GM23248 (cell line): ENCODE data around the gene CASKIN1. TPM values are rescaled to one million over a fixed set of nuclear protein-coding genes. Genes with fewer than 3 reads are reported as not detected.

ENCODE experiments used
- DNase-seq: peaks from one replicate; pipeline ENCODE4 v3.0.0-alpha.2; 2015
- H2AFZ ChIP-seq: fragments of 200-600 bp; sonication (generic); 2 replicates; pipeline ENCODE4 v1.6.1; 2016; ENCODE audit warnings: antibody characterized with exemption
- H3F3A ChIP-seq: fragments of 200-600 bp; sonication (generic); 2 replicates; pipeline ENCODE4 v1.6.1; 2016; ENCODE audit warnings: mild to moderate bottlenecking, antibody characterized with exemption, mixed run types; ENCODE audit not compliant: insufficient read depth
- H3K27ac ChIP-seq: fragments of 200-600 bp; sonication (generic); 2 replicates; pipeline ENCODE4 v1.5.1; 2016; ENCODE audit warnings: mild to moderate bottlenecking
- H3K27me3 ChIP-seq: fragments of 200-600 bp; sonication (generic); replicated peaks from 2 replicates; pipeline ENCODE4 v1.6.1; 2016; ENCODE audit warnings: mild to moderate bottlenecking; ENCODE audit not compliant: insufficient read depth
- H3K36me3 ChIP-seq: fragments of 200-600 bp; sonication (generic); 2 replicates; pipeline ENCODE4 v1.6.1; 2016; ENCODE audit warnings: low read depth, mild to moderate bottlenecking
- H3K4me1 ChIP-seq: fragments of 200-600 bp; sonication (generic); 2 replicates; pipeline ENCODE4 v1.6.1; 2016; ENCODE audit warnings: mild to moderate bottlenecking; ENCODE audit not compliant: insufficient read depth
- H3K4me2 ChIP-seq: fragments of 200-600 bp; sonication (generic); one replicate; pipeline ENCODE4 v1.6.1; 2016; ENCODE audit warnings: mild to moderate bottlenecking; ENCODE audit not compliant: unreplicated experiment
- H3K4me3 ChIP-seq: fragments of 200-600 bp; sonication (generic); 2 replicates; pipeline ENCODE4 v1.5.1; 2016; ENCODE audit warnings: mild to moderate bottlenecking
- H3K79me2 ChIP-seq: fragments of 200-600 bp; sonication (generic); 2 replicates; pipeline ENCODE4 v1.6.1; 2016; ENCODE audit warnings: mild to moderate bottlenecking; ENCODE audit not compliant: insufficient read depth
- H3K9ac ChIP-seq: fragments of 200-600 bp; sonication (generic); 2 replicates; pipeline ENCODE4 v1.6.1; 2016; ENCODE audit warnings: mild to moderate bottlenecking
- H3K9me2 ChIP-seq: fragments of 200-600 bp; sonication (generic); 2 replicates; pipeline ENCODE4 v1.6.1; 2016; ENCODE audit warnings: mixed run types, mild to moderate bottlenecking, moderate library complexity; ENCODE audit not compliant: insufficient read depth
- H3K9me3 ChIP-seq: fragments of 200-600 bp; sonication (generic); one replicate; pipeline ENCODE4 v1.6.1; 2017; ENCODE audit warnings: low read depth
- H4K20me1 ChIP-seq: fragments of 200-600 bp; sonication (generic); 2 replicates; pipeline ENCODE4 v1.6.0; 2016; ENCODE audit not compliant: insufficient read depth
- EZH2 ChIP-seq: fragments of 200-600 bp; sonication (generic); IDR thresholded peaks from 2 replicates; pipeline ENCODE4 v1.6.1; 2018; ENCODE audit warnings: antibody characterized with exemption, mild to moderate bottlenecking; ENCODE audit not compliant: insufficient read depth, poor library complexity, severe bottlenecking
- EZH2phosphoT487 ChIP-seq: fragments of 200-600 bp; sonication (generic); IDR thresholded peaks from 2 replicates; pipeline ENCODE4 v1.6.1; 2018; ENCODE audit warnings: antibody characterized with exemption, moderate library complexity, mild to moderate bottlenecking, low read depth; ENCODE audit not compliant: insufficient read depth
- WGBS, 2 experiments: methylation state at CpG; one replicate each; pipeline ENCODE4 v1.1.6; 2015 to 2017; ENCODE audit warnings: low lambda C conversion rate in 2 of 2, low coverage in 1 of 2; ENCODE audit errors: missing lambda C conversion rate in 2 of 2; 5-methylcytosine and 5-hydroxymethylcytosine counted together
- in situ Hi-C: fragments of 300-500 bp; cut with MboI; formaldehyde crosslinking; loops from 2 replicates; pipeline ENCODE4 v1.15.0; 2020
- polyA plus RNA-seq: library from polyadenylated mRNA; unstranded; fragments of >200 nt; fragmentation: Nextera tagmentation; extraction: Ambion mirVana; gene quantifications from 2 replicates; pipeline ENCODE4 v1.2.1, GENCODE V29; 2016
- total RNA-seq: library from RNA; depleted of rRNA; stranded (reverse); fragments of >200 nt; shearing (Covaris generic); gene quantifications from 2 replicates; pipeline ENCODE4 v1.2.3, GENCODE V29; 2014

CASKIN1 gene
- total and polyA plus RNA-seq, 2 experiments from 2014 or later, result not detected

- Histone ChIP-seq H2AFZ (no peak overlapping the region), H3K4me3 (0 out of 2 replicates have a peak overlapping the region, but pooled peaks have one; percentile 40), H3K9ac (no peak overlapping the region), H3K27me3 (peaks cover 29% of the 10 kb centered on the region), H3K9me3 (no peaks in the 10 kb centered on the region), H3K9me2 (no peaks in the 10 kb centered on the region), H3K79me2 (no peaks in the 10 kb centered on the region), H3K4me1 (no peaks in the 10 kb centered on the region), H3K4me2 (no peak overlapping the region), H4K20me1 (no peaks in the 10 kb centered on the region), H3K36me3 (no peaks in the 10 kb centered on the region), H3K27ac (no peak overlapping the region), H3F3A (no peaks in the 10 kb centered on the region)
- no peak for DNase-seq
- TF ChIP-seq EZH2phosphoT487 (0 out of 2 replicates have a peak, but pooled peaks have one; percentile 33), EZH2 (peak; percentile 70)
- in situ Hi-C loops, result no loop called here
- WGBS, 2 experiments, result 2 to 3% methylated on average over 17 to 38 of the region's 49 CpGs
These were observed 863 bp downstream of the CASKIN1 start for GRCh38 chr16:2195322-2196161.

DNA sequence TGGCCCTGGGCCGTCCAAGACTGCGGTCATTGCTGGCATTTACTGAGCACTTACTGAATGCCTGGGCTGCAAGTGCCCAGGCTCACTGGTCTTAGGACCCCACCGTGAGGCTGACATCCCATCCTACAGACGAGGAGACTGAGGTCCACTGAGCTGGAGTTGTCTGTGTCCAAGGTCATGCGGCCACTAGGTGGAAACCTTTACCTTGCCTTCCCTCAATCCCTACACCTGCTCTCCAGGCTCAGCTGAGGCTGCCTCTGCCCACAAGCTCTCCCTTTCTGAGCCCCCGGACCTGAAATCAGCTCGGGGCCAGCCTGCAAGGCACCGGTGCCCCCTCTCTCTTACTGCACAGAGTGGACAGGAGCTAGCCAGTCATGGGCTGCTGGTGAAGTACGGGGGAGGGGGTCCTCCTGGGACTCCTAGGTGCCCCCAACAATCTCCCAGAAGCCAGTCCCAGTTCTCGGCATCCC is 1.5 kb downstream of the CASKIN1 start:
- WGBS, 2 experiments, result 10 to 13% methylated on average over 10 of the region's 10 CpGs

DNA sequence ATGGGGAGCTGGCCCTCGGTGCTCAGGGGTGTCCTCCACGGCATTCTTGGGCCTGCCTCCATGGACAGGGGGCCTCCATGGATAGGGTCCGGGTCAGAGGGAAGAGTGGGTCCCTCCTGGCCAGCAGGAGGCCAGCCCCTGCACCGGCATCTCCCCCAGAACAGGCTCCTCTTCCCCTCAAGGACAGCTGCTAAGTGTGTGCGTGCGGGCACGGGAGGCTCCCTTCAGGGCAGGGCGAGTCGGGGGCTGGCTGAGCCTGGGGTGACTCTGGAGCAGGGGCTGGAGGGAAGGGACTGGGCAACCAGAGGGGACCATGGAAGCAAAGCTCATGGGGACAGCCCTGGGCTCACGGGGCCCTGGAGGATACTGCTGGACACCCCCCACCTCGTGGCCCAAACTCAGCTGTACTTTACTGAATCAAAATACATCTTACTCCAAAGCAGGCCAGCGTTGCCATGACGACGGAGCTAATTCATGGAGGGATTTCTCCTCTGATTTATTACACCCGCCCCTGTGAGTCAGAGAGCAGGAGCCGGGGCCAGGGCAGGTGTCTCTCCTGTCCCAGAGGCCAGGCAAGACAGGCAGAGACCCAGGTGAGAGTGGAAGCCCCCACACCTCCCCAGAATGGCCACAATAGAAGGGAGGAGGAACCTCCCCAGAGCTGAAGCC is 2.1 kb downstream of the CASKIN1 start:
- in situ Hi-C loops, result no loop called here
- 54 to 64% methylated on average over 14 to 15 of the region's 16 CpGs for WGBS, 2 experiments
- DNase-seq, result peak; percentile 65

More for the DNA sequence above, 1.5 kb downstream of the CASKIN1 start:
- no peak overlapping the region for H2AFZ ChIP-seq
- H3K4me2 ChIP-seq, result no peak overlapping the region
- no peak overlapping the region for H3K9ac ChIP-seq
- no peak overlapping the region for H3K27ac ChIP-seq
- peaks cover 29% of the 10 kb centered on the region for H3K27me3 ChIP-seq
- no peaks in the 10 kb centered on the region for H4K20me1 ChIP-seq
- no peaks in the 10 kb centered on the region for H3F3A ChIP-seq
- H3K36me3 ChIP-seq, result no peaks in the 10 kb centered on the region
- H3K9me3 ChIP-seq, result no peaks in the 10 kb centered on the region
- in situ Hi-C loops, result no loop called here
- no peaks in the 10 kb centered on the region for H3K4me1 ChIP-seq
- no peak overlapping the region for H3K4me3 ChIP-seq
- no peaks in the 10 kb centered on the region for H3K79me2 ChIP-seq
- TF ChIP-seq EZH2 (peak; percentile 8), EZH2phosphoT487 (no peak)
- DNase-seq, result peak; percentile 51
- no peaks in the 10 kb centered on the region for H3K9me2 ChIP-seq

GRCh38 chr16:2191446-2191706 is 5.0 kb downstream of the CASKIN1 start:
- H3K27ac ChIP-seq, result no peak overlapping the region
- no peaks in the 10 kb centered on the region for H3K9me2 ChIP-seq
- H3K36me3 ChIP-seq, result no peaks in the 10 kb centered on the region
- no peaks in the 10 kb centered on the region for H3K9me3 ChIP-seq
- WGBS, 2 experiments, result 86 to 87% methylated on average over 11 of the region's 11 CpGs
- no peak overlapping the region for H2AFZ ChIP-seq
- H3K27me3 ChIP-seq, result peaks cover 16% of the 10 kb centered on the region
- no peak for DNase-seq
- H3K79me2 ChIP-seq, result no peaks in the 10 kb centered on the region
- H3K4me2 ChIP-seq, result no peak overlapping the region
- H4K20me1 ChIP-seq, result no peaks in the 10 kb centered on the region
- no peak overlapping the region for H3K9ac ChIP-seq
- H3F3A ChIP-seq, result no peaks in the 10 kb centered on the region
- no peak overlapping the region for H3K4me3 ChIP-seq
- in situ Hi-C loops, result no loop called here
- no peak for TF ChIP-seq EZH2
- no peak for TF ChIP-seq EZH2phosphoT487
- no peaks in the 10 kb centered on the region for H3K4me1 ChIP-seq

More for the DNA sequence above, 2.1 kb downstream of the CASKIN1 start:
- Histone ChIP-seq H3K27ac (no peak overlapping the region), H3K9me3 (no peaks in the 10 kb centered on the region), H3K4me1 (no peaks in the 10 kb centered on the region), H3K27me3 (peaks cover 29% of the 10 kb centered on the region), H3K4me3 (no peak overlapping the region), H4K20me1 (no peaks in the 10 kb centered on the region), H3K79me2 (no peaks in the 10 kb centered on the region), H2AFZ (no peak overlapping the region), H3F3A (no peaks in the 10 kb centered on the region), H3K36me3 (no peaks in the 10 kb centered on the region), H3K9me2 (no peaks in the 10 kb centered on the region), H3K4me2 (no peak overlapping the region), H3K9ac (no peak overlapping the region)
- peak; percentile 30 for TF ChIP-seq EZH2
- no peak for TF ChIP-seq EZH2phosphoT487
